GM20000 (cell line): Measurements from ENCODE around the gene NKX3-2.

ENCODE experiments used
- DNase-seq: peaks from one replicate; pipeline ENCODE4 v3.0.0; 2012; ENCODE audit warnings: low spot score
- CTCF ChIP-seq: IDR thresholded peaks from 2 replicates; pipeline ENCODE4 v1.5.1; 2012; ENCODE audit warnings: mild to moderate bottlenecking, control low read depth; ENCODE audit errors: extremely low read depth, missing control alignments

The NKX3-2 gene

GRCh38 chr4:13530823-13531624 is 13.3 kb downstream of the NKX3-2 start:
- TF ChIP-seq CTCF, result no peak
- DNase-seq, result peak; percentile 27

GRCh38 chr4:13529128-13529919 is 15.0 kb downstream of the NKX3-2 start:
- peak; percentile 19 for DNase-seq
- TF ChIP-seq CTCF, result no peak

DNA sequence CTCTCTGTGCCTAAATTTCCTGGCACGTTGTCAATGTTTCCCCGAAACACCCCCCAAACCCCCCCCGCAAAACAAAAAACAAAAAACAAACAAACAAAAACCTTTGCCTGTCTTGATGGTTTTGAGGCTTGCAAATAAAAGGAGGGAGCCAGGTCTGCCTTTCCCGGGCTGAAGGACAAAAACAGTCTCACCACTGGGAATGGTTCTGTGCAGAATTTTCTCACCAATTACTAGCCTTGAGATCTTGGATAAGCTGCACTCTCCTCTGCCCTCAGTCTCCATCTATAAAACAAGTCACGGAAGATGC is 15.5 kb downstream of the NKX3-2 start:
- peak; percentile 11 for DNase-seq
- no peak for TF ChIP-seq CTCF

GRCh38 chr4:13527981-13528820 is 16.1 kb downstream of the NKX3-2 start:
- peak; percentile 80 for DNase-seq
- no peak for TF ChIP-seq CTCF

- no peak for TF ChIP-seq CTCF
- peak; percentile 25 for DNase-seq
Observed at GRCh38 chr4:13527192-13527980, 16.9 kb downstream of the NKX3-2 start.

- TF ChIP-seq CTCF, result no peak
- no peak for DNase-seq
Observed at GRCh38 chr4:13526658-13527057, 17.6 kb downstream of the NKX3-2 start.
